Stimulated activated CD4-positive, alpha-beta T cell treated with anti-CD3 and anti-CD28 coated beads, Interleukin-2, amount 100 ng/mL, for 24 hours (primary cell): Measurements from ENCODE around the gene SPHK2.
A peak's percentile ranks its signal among the peaks of the same experiment; 100 is the strongest.
"Not testable (repeated sequence)": the region's sequence is repeated elsewhere in the genome, so short reads cannot be mapped to it uniquely, and the experiment has no call there.

ENCODE experiments used
- DNase-seq, 2 donors: peaks; one replicate each; pipeline ENCODE4 v3.0.0-alpha.2; 2020

Gene SPHK2

DNA sequence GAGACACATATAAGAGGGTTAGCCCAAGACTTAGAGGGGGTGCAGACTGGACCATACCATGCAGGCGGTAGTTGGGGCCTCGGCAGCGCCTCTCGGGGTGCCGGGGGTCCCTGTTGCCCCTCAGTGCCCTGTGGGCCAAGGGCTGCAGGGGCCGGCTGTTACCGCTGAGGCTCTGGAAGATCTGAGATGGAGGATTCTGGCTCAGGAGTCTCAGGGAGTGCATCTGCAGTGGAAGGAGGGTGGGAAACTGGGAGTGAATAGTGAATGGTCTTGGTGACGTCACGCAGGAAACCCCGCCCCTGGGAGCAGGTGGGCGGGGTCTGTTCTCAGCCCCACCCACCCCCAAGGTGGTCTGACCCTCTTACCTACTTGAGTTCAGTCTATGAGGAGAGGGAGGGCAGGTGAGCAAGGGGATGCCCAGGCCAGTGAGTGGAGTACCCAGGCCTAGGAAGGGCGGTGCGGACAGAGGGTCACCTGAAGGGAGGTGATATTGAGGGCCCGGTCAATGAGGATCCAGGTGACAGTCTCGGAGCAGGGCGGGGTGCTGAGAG lies 19.6 kb downstream of the SPHK2 start:
- DNase-seq, result no peak

GRCh38 chr19:48639483-48640375 lies 20.4 kb downstream of the SPHK2 start:
- DNase-seq, result no peak

- no peak for DNase-seq
Observed at GRCh38 chr19:48641850-48642249, 22.5 kb downstream of the SPHK2 start.

- DNase-seq, result no peak
Observed at GRCh38 chr19:48642862-48643261, 23.6 kb downstream of the SPHK2 start.

DNA sequence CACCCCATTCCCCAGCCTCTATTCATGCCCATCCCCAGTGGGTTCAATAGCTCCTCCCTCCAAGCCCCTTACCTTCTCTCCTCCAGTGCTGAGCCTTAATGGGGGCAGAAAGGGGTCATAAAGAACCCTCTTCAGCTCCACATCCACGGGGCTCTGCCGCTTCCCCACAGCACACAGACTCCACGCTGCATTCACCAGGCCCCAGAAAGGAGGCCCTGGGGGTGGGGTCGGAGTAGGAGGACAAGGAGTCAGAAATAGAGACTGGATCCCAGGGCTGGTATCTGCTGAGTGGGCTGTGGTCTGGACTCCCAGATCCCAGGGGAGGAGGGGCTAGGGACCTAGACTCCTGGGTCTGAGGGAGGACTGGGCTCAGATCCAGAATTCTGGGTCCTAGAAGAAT lies 25.0 kb downstream of the SPHK2 start:
- no peak for DNase-seq

DNA sequence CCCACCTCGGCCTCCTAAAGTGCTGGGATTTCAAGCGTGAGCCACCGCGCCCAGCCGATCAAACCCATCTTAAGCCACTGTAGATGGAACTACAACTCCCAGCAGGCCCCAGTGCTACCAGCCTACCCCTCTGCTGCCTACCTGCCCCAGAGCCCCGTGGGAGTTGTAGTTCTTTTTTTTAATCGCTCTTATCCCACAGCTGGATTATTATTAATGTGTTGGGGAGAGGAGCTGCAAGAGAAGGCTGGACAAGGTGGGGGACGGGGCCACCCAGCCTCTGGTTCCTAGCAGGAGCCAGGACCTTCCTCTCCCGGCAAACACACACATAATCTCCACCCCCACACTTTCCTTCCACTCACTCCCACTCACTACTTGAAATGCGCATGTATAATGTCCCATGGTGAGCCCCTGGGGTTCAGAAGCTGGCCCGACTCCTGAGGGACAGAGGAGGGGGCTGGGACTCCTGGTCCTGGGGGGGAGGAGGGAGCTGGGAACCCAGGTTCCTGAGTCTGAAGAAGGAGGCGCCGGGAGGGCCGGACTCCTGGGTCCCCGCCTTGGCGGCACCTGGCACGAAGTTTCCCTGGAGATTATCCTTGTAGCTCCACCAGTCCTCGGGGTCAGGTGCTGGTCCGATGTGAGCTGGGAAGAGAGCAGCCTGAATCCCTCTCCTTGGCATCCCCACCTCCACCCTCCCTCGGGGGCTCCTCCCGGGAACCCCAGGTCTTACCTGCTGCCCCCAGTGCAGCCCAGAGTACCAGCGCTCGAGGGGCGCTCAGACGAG lies 25.7 kb downstream of the SPHK2 start:
- DNase-seq, result peak; percentile 75 to 78

GRCh38 chr19:48645620-48646000 lies 26.3 kb downstream of the SPHK2 start:
- no peak for DNase-seq

GRCh38 chr19:48646001-48646721 lies 26.9 kb downstream of the SPHK2 start, which contains the start of gene CA11:
TSS of gene CA11 (minus strand) at chr19:48646187. CDS start at chr19:48645632, 555 bp downstream.
- peak; percentile 90 to 91 for DNase-seq

DNA sequence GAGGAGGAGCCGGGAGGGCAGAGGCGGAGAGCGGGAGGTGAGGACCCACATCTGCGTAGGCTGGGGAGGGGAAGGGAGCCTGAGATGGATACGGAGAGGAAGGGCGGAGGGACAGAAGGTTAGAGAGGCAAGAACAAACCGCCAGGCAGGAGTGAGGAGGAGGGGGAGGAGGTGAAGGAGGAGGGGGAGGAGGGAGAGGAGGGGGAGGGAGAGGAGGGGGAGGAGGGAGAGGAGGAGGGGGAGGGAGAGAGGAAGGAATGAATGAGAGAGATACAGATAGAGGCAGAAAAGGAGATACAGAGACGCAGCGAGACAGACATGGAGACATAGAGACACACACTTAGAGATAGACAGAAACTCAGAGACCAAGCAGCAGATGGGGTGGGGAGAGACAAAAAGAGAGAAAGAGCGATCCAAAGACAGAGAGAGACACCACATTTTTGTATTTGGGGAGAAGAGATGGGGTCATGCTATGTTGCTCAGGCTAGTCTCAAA lies 27.5 kb downstream of the SPHK2 start:
- no peak for DNase-seq

- DNase-seq, result no peak
Observed at GRCh38 chr19:48648134-48648533, 28.8 kb downstream of the SPHK2 start.

GRCh38 chr19:48650974-48651682 lies 31.8 kb downstream of the SPHK2 start:
- no peak for DNase-seq

- no peak for DNase-seq
Observed at GRCh38 chr19:48651683-48652048, 32.4 kb downstream of the SPHK2 start.

DNA sequence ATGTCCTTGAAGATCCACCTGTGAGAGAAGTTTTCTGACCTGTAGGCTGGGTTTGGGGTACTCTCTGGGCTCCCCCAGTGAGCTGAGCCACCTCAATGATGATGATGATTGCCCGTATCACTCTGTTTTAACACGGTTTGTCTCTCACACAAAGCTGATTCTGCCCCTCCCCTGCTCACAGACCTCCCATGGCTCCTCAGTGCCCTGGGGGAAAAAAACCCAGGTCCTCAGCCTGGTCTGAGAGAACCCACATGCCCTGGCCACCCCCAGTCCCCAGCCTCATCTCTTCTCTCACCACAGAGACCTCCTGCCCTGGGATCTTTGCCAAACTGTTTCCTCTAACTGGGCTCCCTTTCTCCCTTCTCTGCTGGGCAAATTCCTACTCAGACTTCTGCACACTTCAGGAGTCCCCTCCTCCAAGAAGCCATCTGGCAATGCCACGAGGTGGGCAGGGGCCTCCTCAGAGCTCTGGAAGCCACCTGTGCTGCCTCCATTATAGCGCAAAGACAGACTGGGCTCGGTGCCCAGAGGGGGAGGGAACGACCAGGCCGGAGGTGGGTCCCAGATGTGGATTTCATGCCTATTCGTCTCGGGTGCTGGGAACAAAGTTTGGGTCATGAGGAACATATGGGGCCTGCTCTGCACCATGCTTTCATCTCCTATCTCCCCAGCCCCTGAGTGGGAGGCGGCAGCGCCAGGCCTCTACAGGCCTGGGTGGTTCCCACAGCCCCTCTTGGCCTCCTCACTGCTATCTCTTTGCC lies 35.2 kb downstream of the SPHK2 start:
- DNase-seq, result no peak

- DNase-seq, result no peak
Observed at GRCh38 chr19:48656840-48657474, 37.7 kb downstream of the SPHK2 start.

- DNase-seq, result not testable (repeated sequence)
Observed at GRCh38 chr19:48657828-48658227, 38.5 kb downstream of the SPHK2 start.

DNA sequence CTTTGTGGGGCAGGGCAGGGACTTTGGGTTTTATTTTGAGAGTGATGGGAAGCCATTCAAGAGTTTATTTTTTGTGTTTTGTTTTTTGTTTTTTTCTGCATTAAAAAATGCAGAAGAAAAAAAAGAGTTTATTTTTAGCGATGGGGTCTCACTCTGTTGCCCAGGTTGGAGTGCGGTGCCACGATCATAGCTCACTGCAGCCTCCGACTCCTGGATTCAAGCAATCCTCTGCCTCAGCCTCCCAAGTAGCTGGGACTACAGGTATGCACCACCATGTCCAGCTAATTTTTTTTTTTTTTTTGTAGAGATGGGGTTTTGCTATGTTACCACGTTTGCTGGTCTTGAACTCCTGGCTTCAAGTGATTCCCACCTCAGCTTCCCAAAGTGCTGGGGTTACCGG lies 39.2 kb downstream of the SPHK2 start:
- DNase-seq, result no peak

DNA sequence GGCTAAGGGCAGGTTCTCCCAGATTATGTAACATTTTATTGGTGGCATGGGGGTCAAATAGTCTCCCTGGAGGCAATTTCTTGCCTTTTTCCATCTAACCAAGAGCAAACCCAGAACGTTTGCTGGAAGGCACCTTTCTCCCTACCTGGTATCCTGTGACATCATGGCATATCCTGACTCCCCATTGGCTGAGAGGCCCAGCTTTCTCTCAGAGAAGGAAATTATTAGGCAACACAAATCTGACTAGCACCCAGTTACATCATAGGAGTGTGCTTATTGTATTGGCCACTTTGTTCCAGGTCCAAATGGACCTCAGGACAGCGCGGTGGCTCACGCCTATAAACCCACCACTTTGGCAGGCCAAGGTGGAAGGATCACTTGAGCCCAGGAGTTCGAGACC lies 40.5 kb downstream of the SPHK2 start:
- no peak for DNase-seq

DNA sequence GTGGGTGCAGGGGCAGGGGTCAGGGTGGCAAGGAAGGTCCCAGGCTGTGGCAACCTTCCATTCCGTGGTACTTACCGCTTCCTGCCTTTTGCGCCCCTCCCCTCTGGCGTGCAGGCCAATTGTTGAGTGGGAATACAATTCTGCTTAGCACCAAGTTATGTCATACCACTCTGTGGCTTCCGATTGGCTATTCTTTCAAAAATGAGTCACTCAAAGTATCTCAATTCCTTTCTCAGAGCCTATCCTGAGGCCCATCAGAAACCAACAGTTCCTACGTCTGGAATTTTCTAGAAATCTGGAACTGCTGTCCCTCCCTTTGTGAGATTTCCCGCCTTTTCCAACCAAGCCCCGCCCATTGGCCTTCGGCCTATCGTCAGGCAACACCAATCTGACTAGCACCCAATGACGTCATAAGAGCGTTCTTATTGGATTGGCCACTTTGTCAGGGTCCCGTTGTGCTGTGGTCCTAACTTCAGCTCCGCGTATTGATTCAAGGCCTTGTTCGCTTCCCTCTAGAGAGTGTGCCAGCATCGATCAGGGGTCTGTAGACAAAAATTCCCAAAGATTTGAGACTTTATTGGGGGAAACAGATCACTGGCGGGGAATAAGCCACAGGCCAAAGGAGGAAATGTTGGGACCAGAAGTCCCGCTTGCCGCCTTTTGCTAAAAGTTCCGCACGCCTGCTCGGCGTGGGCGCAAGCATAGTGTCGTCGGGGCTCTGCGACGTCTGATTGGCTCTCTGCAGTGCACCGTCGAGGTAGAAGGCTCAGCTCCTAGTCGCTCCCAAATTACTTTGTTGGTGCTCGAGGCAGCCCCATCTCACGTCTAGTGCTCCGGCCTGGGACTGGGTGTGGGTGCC lies 41.8 kb downstream of the SPHK2 start:
- DNase-seq, result peak; percentile 85 to 88

- no peak for DNase-seq
Observed at GRCh38 chr19:48661711-48662090, 42.4 kb downstream of the SPHK2 start.

DNA sequence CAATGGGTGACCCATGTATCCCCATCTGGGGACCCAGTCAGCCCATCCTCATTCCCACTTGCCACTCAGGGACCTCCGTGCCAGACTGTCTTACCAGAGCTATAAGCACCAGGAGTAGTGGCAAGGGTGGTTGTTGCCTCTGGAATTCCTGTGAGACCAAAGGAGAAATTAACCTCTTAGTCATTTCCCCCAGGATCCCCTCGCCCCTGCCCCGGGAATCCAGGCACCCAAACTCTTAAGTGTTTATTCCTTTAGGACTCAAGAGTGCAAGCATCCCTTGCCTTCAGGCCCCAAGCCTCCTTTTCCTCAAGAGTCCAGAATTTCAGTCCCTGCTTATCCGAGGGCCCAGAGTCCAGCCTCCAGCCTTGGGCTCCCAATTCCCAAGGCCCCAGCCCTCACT lies 44.4 kb downstream of the SPHK2 start:
- no peak for DNase-seq
